OCI-LY1 (cell line): Measurements from ENCODE around the gene FMN2.

Source experiments
- H2AFZ ChIP-seq: fragments of 200-600 bp; sonication (generic), shearing (Covaris generic); 2 replicates; pipeline ENCODE4 v1.6.0; 2014; ENCODE audit warnings: antibody characterized with exemption, mild to moderate bottlenecking, low read length
- H3F3A ChIP-seq: fragments of 200-600 bp; sonication (generic), shearing (Covaris generic); 2 replicates; pipeline ENCODE4 v1.6.0; 2014; ENCODE audit warnings: mild to moderate bottlenecking, antibody characterized with exemption, low read length, moderate library complexity; ENCODE audit not compliant: insufficient read depth
- H3K27ac ChIP-seq: fragments of 200-600 bp; sonication (generic); 2 replicates; pipeline ENCODE4 v1.5.1; 2014; ENCODE audit warnings: low read length, mixed run types, mild to moderate bottlenecking, low read depth; ENCODE audit not compliant: poor library complexity, severe bottlenecking
- H3K27me3 ChIP-seq: fragments of 200-600 bp; sonication (generic); 2 replicates; pipeline ENCODE4 v1.6.0; 2014; ENCODE audit warnings: antibody characterized with exemption, mild to moderate bottlenecking, low read length, moderate library complexity; ENCODE audit not compliant: insufficient read depth
- H3K36me3 ChIP-seq: fragments of 200-600 bp; sonication (generic); 2 replicates; pipeline ENCODE4 v1.6.1; 2014; ENCODE audit warnings: mild to moderate bottlenecking, antibody characterized with exemption, low read length, moderate library complexity, mixed read lengths; ENCODE audit not compliant: insufficient read depth
- H3K4me1 ChIP-seq: fragments of 200-600 bp; sonication (generic); 2 replicates; pipeline ENCODE4 v1.5.1; 2014; ENCODE audit warnings: mild to moderate bottlenecking, low read length, moderate library complexity; ENCODE audit not compliant: insufficient read depth, severe bottlenecking
- H3K4me2 ChIP-seq: fragments of 200-600 bp; sonication (generic), shearing (Covaris generic); 2 replicates; pipeline ENCODE4 v1.6.1; 2014; ENCODE audit warnings: low read length
- H3K4me3 ChIP-seq: fragments of 200-600 bp; sonication (generic); 2 replicates; pipeline ENCODE4 v1.5.1; 2014; ENCODE audit warnings: low read length, low read depth, mild to moderate bottlenecking, mixed read lengths; ENCODE audit not compliant: poor library complexity, severe bottlenecking
- H3K79me2 ChIP-seq: fragments of 200-600 bp; shearing (Covaris generic); 2 replicates; pipeline ENCODE4 v1.6.1; 2016; ENCODE audit warnings: mixed run types, low read length, mixed read lengths; ENCODE audit not compliant: insufficient read depth
- H3K9ac ChIP-seq: fragments of 200-600 bp; sonication (generic), shearing (Covaris generic); 2 replicates; pipeline ENCODE4 v1.6.1; 2014; ENCODE audit warnings: mild to moderate bottlenecking, low read length, mixed read lengths
- H3K9me2 ChIP-seq: fragments of 200-600 bp; sonication (generic), shearing (Covaris generic); 2 replicates; pipeline ENCODE4 v1.6.1; 2014; ENCODE audit warnings: low read depth, mild to moderate bottlenecking, low read length, mixed read lengths
- H3K9me3 ChIP-seq: fragments of 200-600 bp; shearing (Covaris generic); 2 replicates; pipeline ENCODE4 v1.6.1; 2014; ENCODE audit warnings: low read length, mixed read lengths
- H4K20me1 ChIP-seq: fragments of 200-600 bp; sonication (generic), shearing (Covaris generic); 2 replicates; pipeline ENCODE4 v1.6.0; 2016; ENCODE audit warnings: mild to moderate bottlenecking, low read length; ENCODE audit not compliant: insufficient read depth
- CTCF ChIP-seq: fragments of 200-600 bp; sonication (generic), shearing (Covaris generic); IDR thresholded peaks from 2 replicates; pipeline ENCODE4 v1.5.1; 2017; ENCODE audit warnings: mild to moderate bottlenecking, antibody characterized with exemption, low read length, moderate library complexity, mixed read lengths
- EZH2 ChIP-seq: fragments of 200-600 bp; sonication (generic), shearing (Covaris generic); IDR thresholded peaks from 2 replicates; pipeline ENCODE4 v1.8.0; 2017; ENCODE audit warnings: borderline replicate concordance, mixed run types, mild to moderate bottlenecking, antibody characterized with exemption, low read length, moderate library complexity, mixed read lengths

Gene FMN2

GRCh38 chr1:240417317-240417716 lies 325.6 kb downstream of the FMN2 start:
- H3K4me3 ChIP-seq: no peak overlapping the region
- H3K9ac ChIP-seq: no peak overlapping the region
- H3K9me2 ChIP-seq: no peaks in the 10 kb centered on the region
- H3K4me1 ChIP-seq: no peaks in the 10 kb centered on the region
- H3K9me3 ChIP-seq: no peaks in the 10 kb centered on the region
- TF ChIP-seq EZH2: no peak
- no peak for TF ChIP-seq CTCF
- H4K20me1 ChIP-seq: no peaks in the 10 kb centered on the region
- no peak overlapping the region for H3K27ac ChIP-seq
- no peak overlapping the region for H3K4me2 ChIP-seq
- H3K36me3 ChIP-seq: no peaks in the 10 kb centered on the region
- no peak overlapping the region for H2AFZ ChIP-seq
- no peaks in the 10 kb centered on the region for H3K27me3 ChIP-seq
- no peaks in the 10 kb centered on the region for H3K79me2 ChIP-seq
- H3F3A ChIP-seq: no peaks in the 10 kb centered on the region

GRCh38 chr1:240420766-240421165 lies 329.1 kb downstream of the FMN2 start:
- Histone ChIP-seq H3K36me3 (no peaks in the 10 kb centered on the region), H3F3A (no peaks in the 10 kb centered on the region), H3K9ac (no peak overlapping the region), H3K4me2 (no peak overlapping the region), H3K27ac (no peak overlapping the region), H3K4me3 (no peak overlapping the region), H3K9me3 (no peaks in the 10 kb centered on the region), H2AFZ (no peak overlapping the region), H3K27me3 (no peaks in the 10 kb centered on the region), H3K4me1 (no peaks in the 10 kb centered on the region), H3K79me2 (no peaks in the 10 kb centered on the region), H3K9me2 (no peaks in the 10 kb centered on the region), H4K20me1 (no peaks in the 10 kb centered on the region)
- TF ChIP-seq EZH2: no peak
- TF ChIP-seq CTCF: no peak

GRCh38 chr1:240423246-240423924 lies 331.7 kb downstream of the FMN2 start:
- Histone ChIP-seq H3K36me3 (no peaks in the 10 kb centered on the region), H3K9me2 (no peaks in the 10 kb centered on the region), H3K4me2 (no peak overlapping the region), H3K4me1 (no peaks in the 10 kb centered on the region), H3K9ac (no peak overlapping the region), H3K9me3 (no peaks in the 10 kb centered on the region), H3K27me3 (no peaks in the 10 kb centered on the region), H2AFZ (no peak overlapping the region), H3K27ac (no peak overlapping the region), H3K79me2 (no peaks in the 10 kb centered on the region), H4K20me1 (no peaks in the 10 kb centered on the region), H3F3A (no peaks in the 10 kb centered on the region), H3K4me3 (no peak overlapping the region)
- TF ChIP-seq EZH2 (no peak), CTCF (no peak)
